Measurements from ENCODE around the gene KPNA2.
"Not testable (repeated sequence)": the region's sequence is repeated elsewhere in the genome, so short reads cannot be mapped to it uniquely, and the experiment has no call there.

Gene KPNA2

GRCh38 chr17:68035523-68036303, at the start of gene KPNA2:
TSS of gene KPNA2 (plus strand) at chr17:68035735. CDS start at chr17:68037133, 1,398 bp downstream.
- peak; percentile 96 for DNase-seq

GRCh38 chr17:67990909-67991308, 44.6 kb upstream of the KPNA2 start:
- no peak for DNase-seq

- no peak for DNase-seq
Observed at GRCh38 chr17:67992548-67993152, 42.9 kb upstream of the KPNA2 start.

DNA sequence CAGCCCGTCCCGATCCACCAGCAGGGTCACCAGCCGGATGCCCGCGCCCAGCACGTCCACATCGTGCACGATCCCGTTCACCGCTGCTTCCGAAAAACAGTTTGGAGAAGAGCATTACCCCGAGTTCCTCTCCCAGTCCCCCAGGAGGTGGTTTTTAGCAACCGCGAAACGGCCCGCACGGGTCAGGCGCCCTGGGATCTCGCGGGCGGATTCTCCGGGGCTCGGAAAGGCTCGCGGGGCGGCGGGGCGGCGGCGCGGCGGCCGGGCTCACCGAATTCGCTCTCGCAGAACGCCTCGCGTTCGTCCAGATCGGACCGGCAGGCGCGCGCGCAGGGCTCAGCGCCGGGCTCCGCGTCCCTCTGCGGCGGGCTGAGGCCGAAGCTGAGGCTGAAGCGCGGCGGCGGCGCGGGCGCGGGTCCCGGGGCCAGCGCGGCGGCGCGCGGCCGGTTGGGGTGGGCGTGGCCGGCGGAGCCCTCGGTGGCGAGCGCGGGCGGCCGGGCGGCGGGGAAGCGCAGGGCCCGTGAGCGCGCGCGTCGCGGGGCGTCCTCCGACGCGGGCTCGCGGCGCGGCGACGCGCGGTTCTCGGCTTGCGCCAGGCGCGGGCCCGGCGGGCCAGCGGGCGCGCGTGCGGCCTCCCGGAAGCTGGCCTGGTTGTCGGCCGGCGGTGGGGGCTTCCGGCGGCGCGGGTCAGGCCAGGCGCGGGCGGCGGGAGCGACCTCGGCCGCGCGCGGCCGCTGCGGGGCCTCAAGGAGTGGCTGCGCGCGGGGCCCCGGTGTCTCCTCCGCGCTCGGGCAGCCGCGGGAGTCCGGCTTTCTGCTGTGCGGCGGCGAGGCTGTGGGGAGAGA, 42.2 kb upstream of the KPNA2 start:
- peak; percentile 66 for DNase-seq

DNA sequence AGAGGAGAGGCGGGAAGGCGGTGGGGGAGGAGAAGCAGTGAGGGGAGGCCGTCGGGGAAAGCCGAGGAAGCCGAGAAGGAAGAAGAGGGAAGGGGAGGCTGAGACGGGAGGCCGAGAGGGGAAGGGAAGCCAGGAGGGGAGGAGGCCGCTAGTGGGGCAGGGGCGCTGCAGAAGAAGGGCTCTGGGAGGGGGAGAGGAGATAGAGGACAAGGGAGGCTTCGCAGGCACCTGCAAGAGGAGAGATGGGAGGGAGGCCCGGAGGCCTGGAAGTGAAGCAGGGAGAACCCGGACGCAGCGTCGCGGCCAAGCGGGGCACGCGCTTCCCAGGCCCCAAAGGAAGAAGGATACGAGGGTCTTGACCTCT, 41.6 kb upstream of the KPNA2 start:
- peak; percentile 60 for DNase-seq

- DNase-seq: no peak
Observed at GRCh38 chr17:67994817-67995569, 40.5 kb upstream of the KPNA2 start.

- peak; percentile 12 for DNase-seq
Observed at GRCh38 chr17:67995570-67996263, 39.8 kb upstream of the KPNA2 start.

DNA sequence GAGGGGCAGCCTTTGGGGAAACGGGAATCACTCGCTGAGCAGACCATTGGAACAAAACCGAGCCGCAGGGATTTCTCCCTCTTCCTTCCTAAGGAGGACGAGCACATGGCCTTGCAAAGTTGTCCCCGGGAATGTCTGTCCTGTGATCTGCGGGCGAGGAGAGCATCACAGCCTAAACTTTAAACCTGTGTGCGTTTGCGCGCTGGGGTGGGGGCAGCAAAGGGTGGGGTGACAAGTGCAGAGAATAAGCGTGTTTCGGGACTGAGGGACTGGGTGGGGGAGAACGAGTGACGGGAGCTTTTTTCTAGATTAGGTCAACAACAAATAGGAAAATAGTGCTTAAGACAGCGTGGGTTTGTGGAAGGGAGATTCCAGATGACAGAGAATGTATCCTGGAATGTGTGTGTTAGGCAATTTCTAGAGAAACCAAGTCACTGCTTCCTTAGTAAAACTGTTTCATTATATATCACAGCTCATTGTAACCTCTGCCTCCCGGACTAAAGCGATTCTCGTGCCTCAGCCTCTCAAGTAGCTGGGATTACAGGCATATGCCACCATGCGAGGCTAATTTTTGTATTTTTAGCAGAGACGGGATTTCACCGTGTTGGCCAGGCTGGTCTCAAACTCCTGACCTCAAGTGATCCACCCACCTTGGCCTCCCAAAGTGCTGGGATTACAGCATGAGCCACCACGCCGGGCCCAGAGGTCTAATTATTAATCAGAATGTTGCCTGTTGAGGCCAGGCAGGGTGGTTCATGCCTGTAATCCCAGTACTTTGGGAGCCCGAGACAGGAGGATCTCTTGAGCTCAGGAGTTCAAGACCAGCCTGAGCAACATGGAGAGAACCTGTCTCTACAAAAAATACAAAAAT, 39.0 kb upstream of the KPNA2 start, which contains the start of gene C17orf58:
C17orf58 (minus strand) TSS at position 169 of the 871 bp plus-strand sequence. CDS start 271 bp downstream, outside the sequence.
- DNase-seq: not testable (repeated sequence)

- no peak for DNase-seq
Observed at GRCh38 chr17:67998466-67998865, 37.1 kb upstream of the KPNA2 start.

GRCh38 chr17:67999291-67999911, 36.1 kb upstream of the KPNA2 start:
- DNase-seq: no peak

GRCh38 chr17:68004201-68004600, 31.3 kb upstream of the KPNA2 start:
- no peak for DNase-seq

DNA sequence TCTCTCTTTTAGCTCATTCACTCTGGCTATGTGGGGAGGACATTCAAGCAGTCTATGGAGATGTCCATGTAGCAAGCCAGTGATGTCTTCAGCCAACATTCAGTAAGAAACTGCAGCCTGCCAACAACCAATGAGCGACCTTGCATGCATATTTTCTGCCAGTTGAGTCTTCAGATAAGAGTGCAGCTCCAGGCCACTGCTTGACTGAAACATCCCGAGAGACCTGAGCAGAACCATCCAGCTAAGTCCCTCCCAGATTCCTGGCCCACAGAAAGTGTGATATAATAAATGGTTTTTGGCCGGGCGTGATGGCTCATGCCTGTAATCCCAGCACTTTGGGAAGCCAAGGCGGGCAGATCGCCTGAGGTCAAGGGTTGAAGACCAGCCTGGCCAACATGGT, 28.7 kb upstream of the KPNA2 start:
- DNase-seq: no peak

GRCh38 chr17:68011199-68011665, 24.3 kb upstream of the KPNA2 start:
- DNase-seq: no peak

- no peak for DNase-seq
Observed at GRCh38 chr17:68013385-68013784, 22.1 kb upstream of the KPNA2 start.

GRCh38 chr17:68015081-68015723, 20.3 kb upstream of the KPNA2 start:
- no peak for DNase-seq

DNA sequence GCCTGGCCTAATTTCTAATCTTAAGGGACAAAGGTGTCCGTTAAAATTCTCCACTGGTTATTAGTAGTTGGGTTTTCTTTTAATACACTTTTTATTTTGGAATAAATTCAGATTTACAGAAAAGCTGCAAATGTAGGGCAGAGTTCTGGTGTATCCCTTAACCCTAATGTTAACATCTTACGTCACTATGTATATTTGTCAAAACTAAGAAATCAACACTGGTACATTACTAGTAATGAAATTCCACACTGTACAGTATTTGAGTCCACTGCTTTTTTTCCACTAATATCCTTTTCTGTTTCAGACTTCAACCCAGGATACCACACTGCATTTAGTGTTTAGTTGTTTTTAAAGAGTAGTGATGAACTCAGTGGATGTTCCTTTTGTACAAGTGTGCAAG, 18.7 kb upstream of the KPNA2 start:
- DNase-seq: no peak

- DNase-seq: not testable (repeated sequence)
Observed at GRCh38 chr17:68018493-68018892, 17.0 kb upstream of the KPNA2 start.

GRCh38 chr17:68019336-68019674, 16.2 kb upstream of the KPNA2 start:
- DNase-seq: no peak

- peak; percentile 92 for DNase-seq
Observed at GRCh38 chr17:68019675-68020408, 15.7 kb upstream of the KPNA2 start.

Data from NCI-H526 treated with DMSO at 0.1 percent for 48 hours (cell line).